ENCODE measurements around the gene NOS1. TPM values are rescaled to one million over a fixed set of nuclear protein-coding genes. Genes with fewer than 3 reads are reported as not detected.
"Not testable (repeated sequence)": the region's sequence is repeated elsewhere in the genome, so short reads cannot be mapped to it uniquely, and the experiment has no call there.

Gene NOS1
- polyA plus RNA-seq, 1 donor from 2014 or later = not detected

- Histone ChIP-seq H3K9me3 (ENCODE audit: low read length) (no peaks in the 10 kb centered on the region), H3K4me3 (ENCODE audit: low read length) (no peak overlapping the region), H4K20me1 (ENCODE audit: insufficient read depth) (no peaks in the 10 kb centered on the region), H3K9ac (ENCODE audit: low read length) (no peak overlapping the region), H3F3A (ENCODE audit: insufficient read depth, low read length, poor library complexity, severe bottlenecking) (no peaks in the 10 kb centered on the region), H3K27ac (ENCODE audit: low read length) (no peak overlapping the region), H2AFZ (ENCODE audit: low read depth, low read length) (no peak overlapping the region), H3K4me2 (ENCODE audit: low read length) (no peak overlapping the region), H3K36me3 (ENCODE audit: insufficient read depth, low read length) (no peaks in the 10 kb centered on the region), H3K27me3 (ENCODE audit: insufficient read depth, low read depth, low read length) (no peaks in the 10 kb centered on the region), H3K79me2 (replicated peaks; ENCODE audit: insufficient read depth, low read length) (no peaks in the 10 kb centered on the region), H3K9me2 (ENCODE audit: insufficient read depth, low read length) (no peaks in the 10 kb centered on the region)
- TF ChIP-seq POLR2AphosphoS5 (IDR thresholded peaks at IDR 0.05) = no peak
Observed at GRCh38 chr12:117227000-117227653, 134.3 kb downstream of the NOS1 start.

- no peaks in the 10 kb centered on the region for H3K36me3 ChIP-seq (ENCODE audit: insufficient read depth, low read length)
- H3K79me2 ChIP-seq (replicated peaks; ENCODE audit: insufficient read depth, low read length) = no peaks in the 10 kb centered on the region
- H3K4me3 ChIP-seq (ENCODE audit: low read length) = no peak overlapping the region
- no peaks in the 10 kb centered on the region for H3K9me3 ChIP-seq (ENCODE audit: low read length)
- H3K27ac ChIP-seq (ENCODE audit: low read length) = no peak overlapping the region
- H3K9me2 ChIP-seq (ENCODE audit: insufficient read depth, low read length) = no peaks in the 10 kb centered on the region
- TF ChIP-seq SMC3 (conservative IDR thresholded peaks at IDR 0.05; ENCODE audit: poor library complexity) (no peak), POLR2AphosphoS5 (IDR thresholded peaks at IDR 0.05) (no peak), EZH2 (IDR thresholded peaks at IDR 0.05; ENCODE audit: borderline replicate concordance, insufficient read depth, low read length, poor library complexity, severe bottlenecking) (no peak), RAD21 (conservative IDR thresholded peaks at IDR 0.05) (no peak), CTCF (IDR thresholded peaks at IDR 0.05; ENCODE audit: poor library complexity, severe bottlenecking) (no peak), REST (IDR thresholded peaks at IDR 0.05; ENCODE audit: borderline replicate concordance) (no peak), MXI1 (conservative IDR thresholded peaks at IDR 0.05; ENCODE audit: poor library complexity, severe bottlenecking) (no peak), TAF1 (IDR thresholded peaks at IDR 0.05; ENCODE audit: low read depth) (no peak)
- no peaks in the 10 kb centered on the region for H4K20me1 ChIP-seq (ENCODE audit: insufficient read depth)
- H3K4me2 ChIP-seq (ENCODE audit: low read length) = no peak overlapping the region
- H3K9ac ChIP-seq (ENCODE audit: low read length) = no peak overlapping the region
- H2AFZ ChIP-seq (ENCODE audit: low read depth, low read length) = no peak overlapping the region
- H3F3A ChIP-seq (ENCODE audit: insufficient read depth, low read length, poor library complexity, severe bottlenecking) = no peaks in the 10 kb centered on the region
- H3K27me3 ChIP-seq (ENCODE audit: insufficient read depth, low read depth, low read length) = no peaks in the 10 kb centered on the region
Observed at GRCh38 chr12:117226505-117226904, 134.9 kb downstream of the NOS1 start.

GRCh38 chr12:117225179-117225578, 136.2 kb downstream of the NOS1 start:
- no peaks in the 10 kb centered on the region for H3K79me2 ChIP-seq (replicated peaks; ENCODE audit: insufficient read depth, low read length)
- no peaks in the 10 kb centered on the region for H4K20me1 ChIP-seq (ENCODE audit: insufficient read depth)
- H3K36me3 ChIP-seq (ENCODE audit: insufficient read depth, low read length) = no peaks in the 10 kb centered on the region
- H3K4me2 ChIP-seq (ENCODE audit: low read length) = no peak overlapping the region
- no peak overlapping the region for H2AFZ ChIP-seq (ENCODE audit: low read depth, low read length)
- no peaks in the 10 kb centered on the region for H3K9me3 ChIP-seq (ENCODE audit: low read length)
- no peak for TF ChIP-seq MXI1 (conservative IDR thresholded peaks at IDR 0.05; ENCODE audit: poor library complexity, severe bottlenecking)
- no peak overlapping the region for H3K9ac ChIP-seq (ENCODE audit: low read length)
- no peak overlapping the region for H3K27ac ChIP-seq (ENCODE audit: low read length)
- no peaks in the 10 kb centered on the region for H3F3A ChIP-seq (ENCODE audit: insufficient read depth, low read length, poor library complexity, severe bottlenecking)
- H3K27me3 ChIP-seq (ENCODE audit: insufficient read depth, low read depth, low read length) = no peaks in the 10 kb centered on the region
- H3K9me2 ChIP-seq (ENCODE audit: insufficient read depth, low read length) = no peaks in the 10 kb centered on the region
- H3K4me3 ChIP-seq (ENCODE audit: low read length) = no peak overlapping the region

GRCh38 chr12:117220947-117221346, 140.5 kb downstream of the NOS1 start:
- H4K20me1 ChIP-seq (ENCODE audit: insufficient read depth); H3K9ac ChIP-seq (ENCODE audit: low read length); H3K9me2 ChIP-seq (ENCODE audit: insufficient read depth, low read length); H3K9me3 ChIP-seq (ENCODE audit: low read length); H2AFZ ChIP-seq (ENCODE audit: low read depth, low read length); H3F3A ChIP-seq (ENCODE audit: insufficient read depth, low read length, poor library complexity, severe bottlenecking); H3K4me2 ChIP-seq (ENCODE audit: low read length); H3K27ac ChIP-seq (ENCODE audit: low read length); H3K79me2 ChIP-seq (replicated peaks; ENCODE audit: insufficient read depth, low read length); H3K36me3 ChIP-seq (ENCODE audit: insufficient read depth, low read length); H3K4me3 ChIP-seq (ENCODE audit: low read length); H3K27me3 ChIP-seq (ENCODE audit: insufficient read depth, low read depth, low read length): not testable (repeated sequence)
